Activated T-cell treated with anti-CD3 and anti-CD28 coated beads for 1 hour (primary cell): ENCODE results near the gene CALHM6.

Experiments
- DNase-seq: peaks from one replicate; pipeline ENCODE4 v3.0.0-alpha.2; 2020; ENCODE audit warnings: low read depth

Gene CALHM6

GRCh38 chr6:116461331-116461931 is at the start of gene CALHM6:
CALHM6 (plus strand) TSS chr6:116461375; CDS start chr6:116461930, 555 bp downstream.
- DNase-seq, result no peak

- DNase-seq, result no peak
These were observed 48.9 kb upstream of the CALHM6 start for GRCh38 chr6:116412270-116412669.

- no peak for DNase-seq
These were observed 47.8 kb upstream of the CALHM6 start for GRCh38 chr6:116413357-116413756.

- DNase-seq, result no peak
These were observed 43.5 kb upstream of the CALHM6 start for GRCh38 chr6:116417661-116418060.

GRCh38 chr6:116419069-116419786 is 41.9 kb upstream of the CALHM6 start:
- DNase-seq, result no peak

GRCh38 chr6:116420341-116420740 is 40.8 kb upstream of the CALHM6 start:
- no peak for DNase-seq

GRCh38 chr6:116422238-116422637 is 38.9 kb upstream of the CALHM6 start:
- no peak for DNase-seq

GRCh38 chr6:116424001-116424400 is 37.2 kb upstream of the CALHM6 start:
- DNase-seq, result no peak

- DNase-seq, result no peak
These were observed 34.6 kb upstream of the CALHM6 start for GRCh38 chr6:116426551-116426950.

- DNase-seq, result no peak
These were observed 32.1 kb upstream of the CALHM6 start for GRCh38 chr6:116429111-116429510.

GRCh38 chr6:116430860-116431259 is 30.3 kb upstream of the CALHM6 start:
- no peak for DNase-seq

GRCh38 chr6:116431964-116432595 is 29.1 kb upstream of the CALHM6 start:
- no peak for DNase-seq

- DNase-seq, result no peak
These were observed 27.9 kb upstream of the CALHM6 start for GRCh38 chr6:116433206-116433712.

GRCh38 chr6:116434056-116434725 is 27.0 kb upstream of the CALHM6 start:
- no peak for DNase-seq

GRCh38 chr6:116436586-116436985 is 24.6 kb upstream of the CALHM6 start:
- DNase-seq, result no peak

- DNase-seq, result no peak
These were observed 23.5 kb upstream of the CALHM6 start for GRCh38 chr6:116437656-116438055.

GRCh38 chr6:116438590-116439448 is 22.4 kb upstream of the CALHM6 start:
- no peak for DNase-seq

GRCh38 chr6:116439522-116440051 is 21.6 kb upstream of the CALHM6 start:
- no peak for DNase-seq

GRCh38 chr6:116443105-116443504 is 18.1 kb upstream of the CALHM6 start:
- no peak for DNase-seq

GRCh38 chr6:116444092-116444491 is 17.1 kb upstream of the CALHM6 start:
- DNase-seq, result no peak

GRCh38 chr6:116444575-116444974 is 16.6 kb upstream of the CALHM6 start:
- no peak for DNase-seq
